HepG2 (cell line): Measurements from ENCODE around the gene LAMA5. TPM values are rescaled to one million over a fixed set of nuclear protein-coding genes. Genes with fewer than 3 reads are reported as not detected.

ENCODE experiments used
- ARHGAP35 ChIP-seq: sonication (generic); formaldehyde crosslinking; IDR thresholded peaks from 2 replicates; pipeline ENCODE4 v1.9.0; 2022; ENCODE audit warnings: mild to moderate bottlenecking, inconsistent platforms, moderate library complexity, missing genetic modification reagents, borderline replicate concordance
- ELF4 ChIP-seq: sonication (generic); formaldehyde crosslinking; IDR thresholded peaks from 2 replicates; pipeline ENCODE4 v1.5.0; 2020; ENCODE audit warnings: missing genetic modification reagents, mild to moderate bottlenecking, moderate library complexity, borderline replicate concordance
- HHEX ChIP-seq: IDR thresholded peaks from 2 replicates; pipeline ENCODE4 v1.6.1; 2016; ENCODE audit warnings: control low read depth
- JUNB ChIP-seq: sonication (generic); formaldehyde crosslinking; IDR thresholded peaks from 2 replicates; pipeline ENCODE4 v1.8.0; 2022; ENCODE audit warnings: missing genetic modification reagents, mild to moderate bottlenecking, borderline replicate concordance
- KLF9 ChIP-seq: IDR thresholded peaks from 2 replicates; pipeline ENCODE4 v1.6.1; 2016; ENCODE audit warnings: low read depth
- RFX1 ChIP-seq: fragments of 450-650 bp; IDR thresholded peaks from 2 replicates; pipeline ENCODE4 v1.6.1; 2017
- SALL1 ChIP-seq: sonication (generic); formaldehyde crosslinking; IDR thresholded peaks from 2 replicates; pipeline ENCODE4 v1.8.0; 2022; ENCODE audit warnings: mild to moderate bottlenecking, missing genetic modification reagents
- ZNF138 ChIP-seq: sonication (generic); formaldehyde crosslinking; IDR thresholded peaks from 2 replicates; pipeline ENCODE4 v1.5.0; 2020; ENCODE audit warnings: mild to moderate bottlenecking, low read depth, missing genetic modification reagents
- ZNF230 ChIP-seq: sonication (generic); formaldehyde crosslinking; IDR thresholded peaks from 2 replicates; pipeline ENCODE4 v1.4.0; 2020; ENCODE audit warnings: mild to moderate bottlenecking, missing genetic modification reagents
- ZNF567 ChIP-seq: sonication (generic); formaldehyde crosslinking; IDR thresholded peaks from 2 replicates; pipeline ENCODE4 v1.8.1; 2023; ENCODE audit warnings: mild to moderate bottlenecking, missing genetic modification reagents, borderline replicate concordance
- ZNF615 ChIP-seq: sonication (generic); formaldehyde crosslinking; IDR thresholded peaks from 2 replicates; pipeline ENCODE4 v1.5.0; 2020; ENCODE audit warnings: mild to moderate bottlenecking, missing genetic modification reagents, borderline replicate concordance
- ZZZ3 ChIP-seq: sonication (generic); formaldehyde crosslinking; IDR thresholded peaks from 2 replicates; pipeline ENCODE4 v1.4.0; 2020; ENCODE audit warnings: missing genetic modification reagents, mild to moderate bottlenecking, borderline replicate concordance
- polyA plus RNA-seq, 8 experiments: library from polyadenylated mRNA; depleted of rRNA in 3 of 8; stranded (reverse) in 7 of 8; unstranded in 1 of 8; fragments of >200 nt; fragmentation: Illumina TruSeq in 4 of 8; extraction: Trizol in 4 of 8; gene quantifications; 2 replicates each; pipeline versions ENCODE4 v1.2.1 to v1.2.3, GENCODE V29; 2011 to 2016; ENCODE audit warnings: low read depth in 4 of 8, missing spikeins in 1 of 8, mixed read lengths in 1 of 8; ENCODE audit not compliant: insufficient read depth in 1 of 8
- total RNA-seq, 5 experiments: library from RNA; depleted of rRNA; stranded (reverse); fragments of >200 nt; fragmentation: Illumina TruSeq; extraction: Trizol; gene quantifications; 2 replicates each; pipeline ENCODE4 v1.2.3, GENCODE V29; 2016; ENCODE audit warnings: low read depth in 1 of 5
- TF ChIP-seq, protein P1 (sequence below): sonication (generic); formaldehyde crosslinking; IDR thresholded peaks from 2 replicates; pipeline ENCODE4 v1.8.0; 2022; ENCODE audit warnings: missing genetic modification reagents, mild to moderate bottlenecking, inconsistent platforms, borderline replicate concordance
- TF ChIP-seq, protein P2 (sequence below): sonication (generic); formaldehyde crosslinking; conservative IDR thresholded peaks from 2 replicates; pipeline ENCODE4 v1.4.0; 2020; ENCODE audit warnings: mild to moderate bottlenecking, missing genetic modification reagents, moderate library complexity
- TF ChIP-seq, protein P3 (sequence below): sonication (generic); formaldehyde crosslinking; IDR thresholded peaks from 2 replicates; pipeline ENCODE4 v1.9.0; 2021; ENCODE audit warnings: missing genetic modification reagents, borderline replicate concordance
- TF ChIP-seq, protein P4 (sequence below): sonication (generic); formaldehyde crosslinking; IDR thresholded peaks from 2 replicates; pipeline ENCODE4 v1.5.0; 2020; ENCODE audit warnings: missing genetic modification reagents, mild to moderate bottlenecking, borderline replicate concordance
- TF ChIP-seq, protein P5 (sequence below): IDR thresholded peaks from 2 replicates; pipeline ENCODE4 v1.6.1; 2016; ENCODE audit warnings: low read depth
- TF ChIP-seq, protein P6 (sequence below): sonication (generic); formaldehyde crosslinking; IDR thresholded peaks from 2 replicates; pipeline ENCODE4 v1.4.0; 2020; ENCODE audit warnings: missing genetic modification reagents

Gene LAMA5
- total and polyA plus RNA-seq, 2 of the 13 experiments (the other 11 are each of a cell fraction or from before 2014, with no cell fraction given): 21.0 to 44.7 TPM

DNA sequence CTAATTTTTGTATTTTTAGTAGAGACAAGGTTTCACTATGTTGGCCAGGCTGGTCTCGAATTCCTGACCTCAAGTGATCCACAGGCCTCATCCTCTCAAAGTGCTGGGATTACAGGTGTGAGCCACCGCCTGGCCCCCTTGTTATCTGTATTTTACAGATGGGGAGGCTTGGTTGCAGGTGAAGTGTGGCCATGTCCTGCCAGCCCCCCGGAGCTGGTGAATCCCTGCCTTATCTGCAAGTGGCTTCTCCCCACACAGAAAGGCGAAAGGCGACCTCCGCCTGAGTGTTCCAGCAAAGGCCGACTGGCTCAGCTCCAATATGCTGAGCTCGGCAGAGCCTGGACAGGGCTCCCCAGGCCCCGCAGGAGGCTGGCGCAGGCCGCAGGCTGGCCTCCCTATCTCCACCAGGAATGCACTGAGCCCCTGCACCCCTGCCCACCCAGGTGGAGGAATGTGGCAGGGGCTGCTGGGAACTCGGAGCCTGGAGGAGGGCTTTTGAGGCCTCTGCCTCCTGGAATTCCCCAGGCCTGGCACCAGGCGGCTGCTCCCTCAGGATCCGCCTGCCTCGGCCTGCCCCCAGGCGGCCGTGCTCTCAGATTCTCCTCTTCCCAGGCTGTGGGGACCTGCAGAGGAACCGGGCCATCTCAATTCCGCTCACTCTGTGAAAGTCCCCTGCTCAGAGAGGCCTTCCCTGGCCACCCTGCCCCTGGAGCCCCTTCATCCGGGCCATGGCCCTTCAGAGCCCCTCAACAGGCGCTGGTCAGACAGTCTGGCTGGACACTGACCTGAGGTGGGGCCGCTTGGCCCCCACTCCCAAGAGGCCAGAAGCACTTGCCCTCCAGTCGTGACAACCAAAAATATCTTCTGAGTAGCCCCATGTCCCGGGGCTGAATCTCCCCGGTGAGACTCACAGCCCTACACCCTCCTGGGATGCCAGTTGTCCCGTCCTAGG lies 9.3 kb upstream of the LAMA5 start (continued):
- TF ChIP-seq, protein P1, sequence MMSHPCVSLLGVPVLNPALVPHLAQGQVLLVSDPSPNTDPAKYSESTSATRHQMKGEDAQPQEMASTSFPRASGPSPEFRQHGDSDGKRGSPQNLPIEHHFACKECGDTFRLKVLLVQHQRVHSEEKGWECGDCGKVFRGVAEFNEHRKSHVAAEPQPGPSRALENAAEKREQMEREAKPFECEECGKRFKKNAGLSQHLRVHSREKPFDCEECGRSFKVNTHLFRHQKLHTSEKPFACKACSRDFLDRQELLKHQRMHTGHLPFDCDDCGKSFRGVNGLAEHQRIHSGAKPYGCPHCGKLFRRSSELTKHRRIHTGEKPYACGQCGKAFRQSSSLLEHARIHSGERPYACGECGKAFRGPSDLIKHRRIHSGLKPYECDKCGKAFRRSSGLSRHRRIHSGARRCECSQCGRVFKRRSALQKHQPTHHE: peak; percentile 80; the same call in 1 of the 2 replicates
- peak; percentile 88 for TF ChIP-seq ZNF230
- TF ChIP-seq ZNF138 (CRISPR knock-in tag): no peak
- TF ChIP-seq, protein P2, sequence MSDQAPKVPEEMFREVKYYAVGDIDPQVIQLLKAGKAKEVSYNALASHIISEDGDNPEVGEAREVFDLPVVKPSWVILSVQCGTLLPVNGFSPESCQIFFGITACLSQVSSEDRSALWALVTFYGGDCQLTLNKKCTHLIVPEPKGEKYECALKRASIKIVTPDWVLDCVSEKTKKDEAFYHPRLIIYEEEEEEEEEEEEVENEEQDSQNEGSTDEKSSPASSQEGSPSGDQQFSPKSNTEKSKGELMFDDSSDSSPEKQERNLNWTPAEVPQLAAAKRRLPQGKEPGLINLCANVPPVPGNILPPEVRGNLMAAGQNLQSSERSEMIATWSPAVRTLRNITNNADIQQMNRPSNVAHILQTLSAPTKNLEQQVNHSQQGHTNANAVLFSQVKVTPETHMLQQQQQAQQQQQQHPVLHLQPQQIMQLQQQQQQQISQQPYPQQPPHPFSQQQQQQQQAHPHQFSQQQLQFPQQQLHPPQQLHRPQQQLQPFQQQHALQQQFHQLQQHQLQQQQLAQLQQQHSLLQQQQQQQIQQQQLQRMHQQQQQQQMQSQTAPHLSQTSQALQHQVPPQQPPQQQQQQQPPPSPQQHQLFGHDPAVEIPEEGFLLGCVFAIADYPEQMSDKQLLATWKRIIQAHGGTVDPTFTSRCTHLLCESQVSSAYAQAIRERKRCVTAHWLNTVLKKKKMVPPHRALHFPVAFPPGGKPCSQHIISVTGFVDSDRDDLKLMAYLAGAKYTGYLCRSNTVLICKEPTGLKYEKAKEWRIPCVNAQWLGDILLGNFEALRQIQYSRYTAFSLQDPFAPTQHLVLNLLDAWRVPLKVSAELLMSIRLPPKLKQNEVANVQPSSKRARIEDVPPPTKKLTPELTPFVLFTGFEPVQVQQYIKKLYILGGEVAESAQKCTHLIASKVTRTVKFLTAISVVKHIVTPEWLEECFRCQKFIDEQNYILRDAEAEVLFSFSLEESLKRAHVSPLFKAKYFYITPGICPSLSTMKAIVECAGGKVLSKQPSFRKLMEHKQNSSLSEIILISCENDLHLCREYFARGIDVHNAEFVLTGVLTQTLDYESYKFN (CRISPR knock-in tag): peak; percentile 68
- TF ChIP-seq ZNF615: no peak
- TF ChIP-seq, protein P3, sequence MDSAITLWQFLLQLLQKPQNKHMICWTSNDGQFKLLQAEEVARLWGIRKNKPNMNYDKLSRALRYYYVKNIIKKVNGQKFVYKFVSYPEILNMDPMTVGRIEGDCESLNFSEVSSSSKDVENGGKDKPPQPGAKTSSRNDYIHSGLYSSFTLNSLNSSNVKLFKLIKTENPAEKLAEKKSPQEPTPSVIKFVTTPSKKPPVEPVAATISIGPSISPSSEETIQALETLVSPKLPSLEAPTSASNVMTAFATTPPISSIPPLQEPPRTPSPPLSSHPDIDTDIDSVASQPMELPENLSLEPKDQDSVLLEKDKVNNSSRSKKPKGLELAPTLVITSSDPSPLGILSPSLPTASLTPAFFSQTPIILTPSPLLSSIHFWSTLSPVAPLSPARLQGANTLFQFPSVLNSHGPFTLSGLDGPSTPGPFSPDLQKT (CRISPR knock-in tag): no peak
- no peak for TF ChIP-seq ELF4 (CRISPR knock-in tag)
- TF ChIP-seq JUNB: no peak
- no peak for TF ChIP-seq HHEX (CRISPR knock-in tag)
- no peak for TF ChIP-seq RFX1
- TF ChIP-seq, protein P4, sequence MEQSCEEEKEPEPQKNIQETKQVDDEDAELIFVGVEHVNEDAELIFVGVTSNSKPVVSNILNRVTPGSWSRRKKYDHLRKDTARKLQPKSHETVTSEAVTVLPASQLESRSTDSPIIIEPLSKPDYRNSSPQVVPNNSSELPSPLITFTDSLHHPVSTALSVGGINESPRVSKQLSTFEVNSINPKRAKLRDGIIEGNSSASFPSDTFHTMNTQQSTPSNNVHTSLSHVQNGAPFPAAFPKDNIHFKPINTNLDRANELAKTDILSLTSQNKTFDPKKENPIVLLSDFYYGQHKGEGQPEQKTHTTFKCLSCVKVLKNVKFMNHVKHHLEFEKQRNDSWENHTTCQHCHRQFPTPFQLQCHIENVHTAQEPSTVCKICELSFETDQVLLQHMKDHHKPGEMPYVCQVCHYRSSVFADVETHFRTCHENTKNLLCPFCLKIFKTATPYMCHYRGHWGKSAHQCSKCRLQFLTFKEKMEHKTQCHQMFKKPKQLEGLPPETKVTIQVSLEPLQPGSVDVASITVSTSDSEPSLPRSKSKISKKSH (CRISPR knock-in tag): no peak; the same call in 1 of the 2 replicates
- TF ChIP-seq, protein P5, sequence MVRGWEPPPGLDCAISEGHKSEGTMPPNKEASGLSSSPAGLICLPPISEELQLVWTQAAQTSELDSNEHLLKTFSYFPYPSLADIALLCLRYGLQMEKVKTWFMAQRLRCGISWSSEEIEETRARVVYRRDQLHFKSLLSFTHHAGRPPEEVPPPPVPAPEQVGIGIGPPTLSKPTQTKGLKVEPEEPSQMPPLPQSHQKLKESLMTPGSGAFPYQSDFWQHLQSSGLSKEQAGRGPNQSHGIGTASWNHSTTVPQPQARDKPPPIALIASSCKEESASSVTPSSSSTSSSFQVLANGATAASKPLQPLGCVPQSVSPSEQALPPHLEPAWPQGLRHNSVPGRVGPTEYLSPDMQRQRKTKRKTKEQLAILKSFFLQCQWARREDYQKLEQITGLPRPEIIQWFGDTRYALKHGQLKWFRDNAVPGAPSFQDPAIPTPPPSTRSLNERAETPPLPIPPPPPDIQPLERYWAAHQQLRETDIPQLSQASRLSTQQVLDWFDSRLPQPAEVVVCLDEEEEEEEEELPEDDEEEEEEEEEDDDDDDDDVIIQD (CRISPR knock-in tag): peak; percentile 86
- peak; percentile 90 for TF ChIP-seq SALL1 (CRISPR knock-in tag)
- peak; percentile 52; the same call in 1 of the 2 replicates for TF ChIP-seq KLF9 (CRISPR knock-in tag)
- TF ChIP-seq ARHGAP35 (CRISPR knock-in tag): no peak
- TF ChIP-seq, protein P6, sequence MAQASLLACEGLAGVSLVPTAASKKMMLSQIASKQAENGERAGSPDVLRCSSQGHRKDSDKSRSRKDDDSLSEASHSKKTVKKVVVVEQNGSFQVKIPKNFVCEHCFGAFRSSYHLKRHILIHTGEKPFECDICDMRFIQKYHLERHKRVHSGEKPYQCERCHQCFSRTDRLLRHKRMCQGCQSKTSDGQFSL (CRISPR knock-in tag): peak; percentile 80; the same call in 1 of the 2 replicates
- TF ChIP-seq ZZZ3 (CRISPR knock-in tag): peak; percentile 97
- 0 out of 2 replicates have a peak, but pooled peaks have one; percentile 15 for TF ChIP-seq ZNF567 (CRISPR knock-in tag)
